RWPE2 (cell line): ENCODE results near the gene OCA2.

Source experiments
- ATAC-seq: fragments of 200-7000 bp; cut with Tn5 transposase; 3 replicates; pipeline ENCODE4 v1.9.1; 2021; ENCODE audit warnings: low read depth
- DNase-seq: peaks from one replicate; pipeline ENCODE4 v3.0.0-alpha.2; 2020; ENCODE audit warnings: low spot score
- H3K27ac ChIP-seq: fragments of 450-650 bp; 2 replicates; pipeline ENCODE4 v1.5.1; 2017; ENCODE audit warnings: mild to moderate bottlenecking; ENCODE audit not compliant: poor library complexity, severe bottlenecking
- H3K27me3 ChIP-seq: fragments of 250-450 bp; sonication (Bioruptor Pico); 2 replicates; pipeline ENCODE4 v1.5.1; 2021; ENCODE audit warnings: mild to moderate bottlenecking, moderate library complexity; ENCODE audit not compliant: insufficient read depth, poor library complexity, severe bottlenecking
- H3K36me3 ChIP-seq: fragments of 250-450 bp; sonication (Bioruptor Pico); 2 replicates; pipeline ENCODE4 v1.5.1; 2020; ENCODE audit warnings: low read depth, mild to moderate bottlenecking, moderate library complexity
- H3K4me1 ChIP-seq: fragments of 250-450 bp; sonication (Bioruptor Pico); 2 replicates; pipeline ENCODE4 v1.5.1; 2021; ENCODE audit warnings: mild to moderate bottlenecking, moderate library complexity; ENCODE audit not compliant: insufficient read depth, poor library complexity, severe bottlenecking
- H3K4me3 ChIP-seq: fragments of 250-450 bp; sonication (Bioruptor Pico); 2 replicates; pipeline ENCODE4 v1.5.1; 2021; ENCODE audit warnings: mild to moderate bottlenecking, moderate library complexity; ENCODE audit not compliant: severe bottlenecking
- H3K9me3 ChIP-seq: fragments of 250-450 bp; sonication (Bioruptor Pico); 2 replicates; pipeline ENCODE4 v1.5.1; 2021; ENCODE audit warnings: mild to moderate bottlenecking, moderate library complexity; ENCODE audit not compliant: severe bottlenecking
- TF ChIP-seq, protein P1 (sequence below): fragments of 450-650 bp; IDR thresholded peaks from one replicate; pipeline ENCODE4 v1.5.1; 2017; ENCODE audit warnings: mild to moderate bottlenecking, moderate library complexity; ENCODE audit not compliant: poor library complexity, severe bottlenecking

Gene OCA2

DNA sequence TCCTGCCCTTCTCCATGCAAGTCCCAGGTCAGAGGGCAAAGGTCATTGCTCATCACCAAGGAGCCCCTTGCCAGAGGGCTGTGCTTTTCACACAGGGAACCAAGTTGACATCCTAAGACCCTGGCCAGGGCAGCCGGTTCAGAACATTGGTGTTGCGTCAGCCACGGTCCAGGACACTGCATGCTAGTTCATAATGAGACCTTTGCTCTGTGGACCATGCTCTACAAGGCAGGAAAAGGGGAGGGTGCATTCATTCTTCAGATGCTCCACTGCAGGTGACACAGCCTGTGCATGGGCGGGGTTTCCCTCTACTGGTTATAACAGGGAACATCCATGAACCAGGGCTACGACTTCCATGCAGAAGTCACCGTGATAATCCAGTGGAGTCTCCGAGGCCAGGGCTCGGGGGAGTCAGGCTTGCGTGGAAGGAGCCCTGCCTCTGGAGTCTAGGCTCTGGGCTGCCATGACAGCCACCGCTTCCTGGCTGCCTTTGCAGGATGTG is 81.6 kb downstream of the OCA2 start:
- H3K27ac ChIP-seq, result no peak overlapping the region
- no peaks in the 10 kb centered on the region for H3K9me3 ChIP-seq
- H3K4me1 ChIP-seq, result no peaks in the 10 kb centered on the region
- no peaks in the 10 kb centered on the region for H3K36me3 ChIP-seq
- no peaks in the 10 kb centered on the region for H3K27me3 ChIP-seq
- H3K4me3 ChIP-seq, result no peak overlapping the region
- DNase-seq, result peak; percentile 61
- TF ChIP-seq, protein P1, sequence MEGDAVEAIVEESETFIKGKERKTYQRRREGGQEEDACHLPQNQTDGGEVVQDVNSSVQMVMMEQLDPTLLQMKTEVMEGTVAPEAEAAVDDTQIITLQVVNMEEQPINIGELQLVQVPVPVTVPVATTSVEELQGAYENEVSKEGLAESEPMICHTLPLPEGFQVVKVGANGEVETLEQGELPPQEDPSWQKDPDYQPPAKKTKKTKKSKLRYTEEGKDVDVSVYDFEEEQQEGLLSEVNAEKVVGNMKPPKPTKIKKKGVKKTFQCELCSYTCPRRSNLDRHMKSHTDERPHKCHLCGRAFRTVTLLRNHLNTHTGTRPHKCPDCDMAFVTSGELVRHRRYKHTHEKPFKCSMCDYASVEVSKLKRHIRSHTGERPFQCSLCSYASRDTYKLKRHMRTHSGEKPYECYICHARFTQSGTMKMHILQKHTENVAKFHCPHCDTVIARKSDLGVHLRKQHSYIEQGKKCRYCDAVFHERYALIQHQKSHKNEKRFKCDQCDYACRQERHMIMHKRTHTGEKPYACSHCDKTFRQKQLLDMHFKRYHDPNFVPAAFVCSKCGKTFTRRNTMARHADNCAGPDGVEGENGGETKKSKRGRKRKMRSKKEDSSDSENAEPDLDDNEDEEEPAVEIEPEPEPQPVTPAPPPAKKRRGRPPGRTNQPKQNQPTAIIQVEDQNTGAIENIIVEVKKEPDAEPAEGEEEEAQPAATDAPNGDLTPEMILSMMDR, result peak; percentile 31
- peak; percentile 22; the same call in 1 of the 3 replicates for ATAC-seq

DNA sequence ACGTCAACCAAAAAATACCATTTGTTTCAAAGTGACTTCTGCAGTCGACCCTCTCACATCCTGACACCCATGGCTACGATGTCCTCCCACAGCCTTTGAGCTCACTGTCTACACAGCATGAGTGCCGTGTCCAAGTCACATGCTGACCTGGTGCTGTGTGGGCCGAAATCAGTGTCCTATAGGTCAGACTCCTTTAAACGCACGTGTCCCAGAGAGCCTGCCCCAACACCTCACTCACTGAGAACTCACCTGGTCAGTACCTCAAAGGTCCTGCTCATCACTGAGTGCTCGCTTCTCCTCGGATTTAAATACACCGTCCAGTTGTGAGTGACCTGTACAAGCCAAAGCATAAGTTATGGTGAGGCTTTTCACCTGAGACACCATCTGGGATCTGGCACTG is 83.3 kb downstream of the OCA2 start:
- Histone ChIP-seq H3K27ac (no peak overlapping the region), H3K27me3 (no peaks in the 10 kb centered on the region), H3K4me1 (no peaks in the 10 kb centered on the region), H3K4me3 (no peak overlapping the region), H3K9me3 (no peaks in the 10 kb centered on the region), H3K36me3 (no peaks in the 10 kb centered on the region)
- no peak for ATAC-seq
- DNase-seq, result no peak
- TF ChIP-seq, protein P1, result no peak

DNA sequence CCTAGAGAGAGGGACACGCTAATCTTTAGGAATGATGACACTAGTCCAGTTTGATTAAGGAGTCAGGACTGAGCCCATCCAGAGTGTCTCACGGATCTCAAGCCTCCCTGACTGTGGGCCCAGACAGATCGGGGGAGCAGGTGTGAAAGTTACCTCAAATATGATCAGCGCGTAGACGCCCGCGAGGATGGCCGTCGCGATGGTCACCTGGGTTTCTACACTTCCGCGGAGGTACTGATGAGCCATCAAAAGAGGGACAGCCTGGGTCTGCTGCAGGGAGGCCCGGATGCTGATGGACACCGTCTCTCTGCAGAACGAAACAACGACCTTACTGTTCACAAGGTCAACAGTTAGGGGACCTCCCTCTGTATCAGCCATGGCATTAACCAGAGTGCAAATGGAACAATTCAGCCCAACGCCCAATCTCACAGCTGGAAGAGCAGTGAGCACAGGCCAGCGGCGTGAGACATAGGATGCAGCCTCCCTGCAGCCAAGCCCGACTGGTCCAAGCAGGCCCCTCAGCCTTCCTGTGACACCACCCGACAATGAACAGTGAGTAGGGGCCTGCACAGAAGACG is 84.4 kb downstream of the OCA2 start:
- Histone ChIP-seq H3K4me3 (no peak overlapping the region), H3K27ac (no peak overlapping the region), H3K9me3 (no peaks in the 10 kb centered on the region), H3K36me3 (no peaks in the 10 kb centered on the region), H3K4me1 (no peaks in the 10 kb centered on the region), H3K27me3 (no peaks in the 10 kb centered on the region)
- ATAC-seq, result no peak
- TF ChIP-seq, protein P1, result no peak
- no peak for DNase-seq

DNA sequence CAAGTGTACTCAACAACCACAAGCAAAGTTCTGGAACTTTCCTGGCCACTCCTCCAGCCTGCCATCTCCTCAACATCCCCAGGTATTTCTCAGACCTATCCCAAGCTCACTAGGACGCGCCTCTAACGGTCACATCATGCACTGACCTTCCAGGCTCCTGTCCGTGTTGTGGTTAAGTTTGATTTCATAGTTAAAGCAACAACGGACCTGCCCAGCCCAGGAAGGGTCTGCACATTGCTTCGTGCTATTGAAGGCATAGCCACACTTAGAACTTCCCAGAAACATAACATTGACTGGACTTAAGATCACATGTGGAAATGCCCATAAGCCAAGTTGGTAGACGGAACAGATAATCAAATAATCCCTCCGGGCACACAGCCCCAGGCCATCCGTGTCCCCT is 85.1 kb downstream of the OCA2 start:
- Histone ChIP-seq H3K9me3 (peaks cover under 1% of the 10 kb centered on the region), H3K4me3 (no peak overlapping the region), H3K36me3 (no peaks in the 10 kb centered on the region), H3K27ac (no peak overlapping the region), H3K4me1 (no peaks in the 10 kb centered on the region), H3K27me3 (no peaks in the 10 kb centered on the region)
- ATAC-seq (no peak), DNase-seq (no peak)
- TF ChIP-seq, protein P1, result no peak

DNA sequence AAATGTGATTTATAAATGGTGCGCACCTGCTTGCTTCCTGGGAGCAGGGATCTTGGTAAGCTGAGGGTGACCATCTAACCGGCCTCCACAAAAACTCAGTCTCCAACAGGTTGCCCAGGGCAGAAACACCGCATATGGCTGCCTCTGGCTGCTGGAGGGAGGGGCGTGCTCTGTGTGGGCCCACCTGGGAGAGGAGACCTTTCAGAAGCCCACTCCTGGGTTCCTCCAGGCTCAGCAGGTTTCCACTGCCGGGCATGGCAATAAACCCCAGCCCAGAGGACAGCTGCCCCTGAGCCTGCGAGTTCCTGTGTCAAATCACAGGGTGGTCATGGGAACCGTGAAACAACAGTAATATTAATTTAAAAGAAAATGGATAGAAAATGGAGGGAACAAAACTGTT is 85.6 kb downstream of the OCA2 start:
- no peaks in the 10 kb centered on the region for H3K4me1 ChIP-seq
- H3K27me3 ChIP-seq, result no peaks in the 10 kb centered on the region
- no peak overlapping the region for H3K4me3 ChIP-seq
- H3K36me3 ChIP-seq, result no peaks in the 10 kb centered on the region
- DNase-seq (no peak), ATAC-seq (no peak)
- H3K27ac ChIP-seq, result no peak overlapping the region
- H3K9me3 ChIP-seq, result peaks cover 5% of the 10 kb centered on the region
- TF ChIP-seq, protein P1, result no peak
